WERI-Rb-1 (cell line): Measurements from ENCODE around the gene SLC25A21.

Experiments used
- DNase-seq: peaks from one replicate; pipeline ENCODE4 v3.0.0-alpha.2; 2020
- H3K27ac ChIP-seq: fragments of 250-450 bp; sonication (Bioruptor Pico); 2 replicates; pipeline ENCODE4 v1.5.1; 2020; ENCODE audit warnings: mild to moderate bottlenecking, moderate library complexity
- H3K27me3 ChIP-seq: fragments of 250-450 bp; sonication (Bioruptor Pico); 2 replicates; pipeline ENCODE4 v1.5.1; 2021; ENCODE audit warnings: mild to moderate bottlenecking, low read depth, moderate library complexity; ENCODE audit not compliant: insufficient read depth, severe bottlenecking
- H3K36me3 ChIP-seq: fragments of 250-450 bp; sonication (Bioruptor Pico); 2 replicates; pipeline ENCODE4 v1.5.1; 2020; ENCODE audit warnings: mild to moderate bottlenecking, moderate library complexity
- H3K4me3 ChIP-seq: 2 replicates; pipeline ENCODE4 v1.5.1; 2011; ENCODE audit warnings: low read depth, mild to moderate bottlenecking, control low read depth, low read length
- H3K9me3 ChIP-seq: fragments of 250-450 bp; sonication (Bioruptor Pico); 2 replicates; pipeline ENCODE4 v1.5.1; 2021; ENCODE audit warnings: mild to moderate bottlenecking, moderate library complexity; ENCODE audit not compliant: severe bottlenecking
- TF ChIP-seq, protein P1 (sequence below): IDR thresholded peaks from 2 replicates; pipeline ENCODE4 v1.5.1; 2011; ENCODE audit warnings: low read depth, mild to moderate bottlenecking, control low read depth, inconsistent platforms, low read length

The SLC25A21 gene

DNA sequence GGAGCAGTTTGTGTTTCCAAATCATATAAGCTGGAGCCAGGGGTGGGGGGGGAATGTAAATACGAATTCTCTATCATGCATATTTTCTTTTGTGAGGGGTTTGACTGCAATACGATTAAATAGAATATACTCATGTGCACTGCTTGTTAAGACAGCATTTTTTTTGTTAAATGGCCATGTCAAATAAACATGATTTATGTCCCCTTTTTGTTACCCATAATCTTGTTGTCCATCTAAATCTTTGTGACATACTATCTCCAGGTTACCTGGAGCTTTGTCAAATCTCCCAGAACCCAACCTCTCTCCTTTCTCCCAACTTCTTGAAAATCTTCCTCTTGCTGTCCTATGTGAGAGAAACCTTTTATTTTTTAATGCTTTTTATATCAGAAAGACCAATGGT lies 233.1 kb downstream of the SLC25A21 start:
- TF ChIP-seq, protein P1, sequence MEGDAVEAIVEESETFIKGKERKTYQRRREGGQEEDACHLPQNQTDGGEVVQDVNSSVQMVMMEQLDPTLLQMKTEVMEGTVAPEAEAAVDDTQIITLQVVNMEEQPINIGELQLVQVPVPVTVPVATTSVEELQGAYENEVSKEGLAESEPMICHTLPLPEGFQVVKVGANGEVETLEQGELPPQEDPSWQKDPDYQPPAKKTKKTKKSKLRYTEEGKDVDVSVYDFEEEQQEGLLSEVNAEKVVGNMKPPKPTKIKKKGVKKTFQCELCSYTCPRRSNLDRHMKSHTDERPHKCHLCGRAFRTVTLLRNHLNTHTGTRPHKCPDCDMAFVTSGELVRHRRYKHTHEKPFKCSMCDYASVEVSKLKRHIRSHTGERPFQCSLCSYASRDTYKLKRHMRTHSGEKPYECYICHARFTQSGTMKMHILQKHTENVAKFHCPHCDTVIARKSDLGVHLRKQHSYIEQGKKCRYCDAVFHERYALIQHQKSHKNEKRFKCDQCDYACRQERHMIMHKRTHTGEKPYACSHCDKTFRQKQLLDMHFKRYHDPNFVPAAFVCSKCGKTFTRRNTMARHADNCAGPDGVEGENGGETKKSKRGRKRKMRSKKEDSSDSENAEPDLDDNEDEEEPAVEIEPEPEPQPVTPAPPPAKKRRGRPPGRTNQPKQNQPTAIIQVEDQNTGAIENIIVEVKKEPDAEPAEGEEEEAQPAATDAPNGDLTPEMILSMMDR, result no peak
- Histone ChIP-seq H3K36me3 (no peaks in the 10 kb centered on the region), H3K27me3 (peaks cover 39% of the 10 kb centered on the region), H3K9me3 (no peaks in the 10 kb centered on the region), H3K27ac (no peak overlapping the region), H3K4me3 (no peak overlapping the region)
- no peak for DNase-seq

DNA sequence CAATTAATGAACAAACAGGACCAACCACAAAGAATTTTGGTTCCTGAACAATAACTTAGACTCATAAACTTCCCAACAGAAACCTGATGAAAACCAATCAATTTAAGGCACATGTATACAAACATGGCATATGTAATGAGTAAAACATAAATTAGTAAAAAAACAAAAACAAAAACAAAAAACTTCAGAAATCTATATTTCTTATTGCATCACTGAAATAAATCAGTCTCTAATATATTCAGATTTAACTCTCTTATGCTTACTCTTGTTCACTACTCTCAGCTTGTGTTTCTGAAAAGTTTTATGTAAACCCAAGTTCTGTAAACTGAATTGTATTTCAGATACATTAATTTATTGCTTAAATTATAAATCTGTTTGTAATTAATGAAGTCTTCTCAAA lies 233.7 kb downstream of the SLC25A21 start:
- peaks cover 39% of the 10 kb centered on the region for H3K27me3 ChIP-seq
- DNase-seq, result no peak
- H3K9me3 ChIP-seq, result no peaks in the 10 kb centered on the region
- no peak overlapping the region for H3K27ac ChIP-seq
- no peaks in the 10 kb centered on the region for H3K36me3 ChIP-seq
- TF ChIP-seq, protein P1, result no peak
- H3K4me3 ChIP-seq, result no peak overlapping the region

DNA sequence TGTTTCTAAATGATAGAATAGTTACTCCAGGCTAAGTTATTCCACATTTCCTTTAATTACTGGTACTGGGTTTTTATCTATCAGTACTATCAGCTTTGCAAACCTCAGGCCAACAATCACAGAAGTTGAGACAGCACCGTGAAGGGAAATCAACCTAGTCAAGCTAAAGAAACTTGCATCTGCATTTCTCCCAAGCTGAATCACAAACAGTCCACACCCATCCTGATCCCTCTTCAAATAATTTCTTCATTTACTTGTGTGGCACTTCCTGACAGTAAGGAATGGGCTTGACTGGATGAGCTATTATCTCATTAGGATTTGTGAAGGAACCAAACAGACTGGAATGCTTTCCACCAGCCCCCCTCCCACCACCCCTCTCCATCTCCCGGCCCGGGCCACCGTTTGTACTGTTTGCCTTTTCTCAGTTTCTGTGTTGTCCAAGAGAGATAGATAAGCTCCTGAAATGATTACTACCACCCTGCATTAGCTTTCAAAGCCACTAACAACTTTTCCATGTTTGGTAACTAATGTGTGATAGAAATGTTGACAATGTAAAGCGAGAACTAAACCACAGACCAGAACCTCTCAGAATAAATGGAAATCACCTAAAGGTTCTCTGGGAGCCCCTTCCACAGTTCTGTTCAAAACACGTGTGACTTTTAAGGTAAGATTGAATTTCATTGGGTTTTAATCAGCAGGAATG lies 236.3 kb downstream of the SLC25A21 start:
- DNase-seq, result no peak
- peaks cover 40% of the 10 kb centered on the region for H3K27me3 ChIP-seq
- no peak overlapping the region for H3K4me3 ChIP-seq
- no peaks in the 10 kb centered on the region for H3K36me3 ChIP-seq
- no peak overlapping the region for H3K27ac ChIP-seq
- TF ChIP-seq, protein P1, result no peak
- no peaks in the 10 kb centered on the region for H3K9me3 ChIP-seq

DNA sequence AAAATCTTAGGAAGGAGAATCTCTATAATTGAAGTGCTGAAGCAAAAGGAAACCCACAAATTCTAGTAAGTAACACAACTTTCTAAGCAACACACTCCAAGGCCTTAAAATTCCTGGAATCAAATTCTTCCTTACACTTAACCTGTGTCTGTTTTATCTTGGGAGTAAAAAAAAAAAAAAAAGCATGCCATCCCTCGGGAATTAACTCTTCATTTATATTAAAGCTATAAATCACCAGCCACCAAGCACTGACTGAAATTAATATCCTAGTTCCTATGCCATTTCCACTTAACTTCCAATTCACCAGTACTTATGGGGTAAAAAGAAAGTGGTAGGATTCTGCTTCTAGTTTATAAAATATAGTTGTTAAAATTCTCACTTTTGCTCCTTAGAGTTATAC lies 238.1 kb downstream of the SLC25A21 start:
- H3K27me3 ChIP-seq, result peaks cover 35% of the 10 kb centered on the region
- no peak for DNase-seq
- TF ChIP-seq, protein P1, result no peak
- no peak overlapping the region for H3K4me3 ChIP-seq
- H3K36me3 ChIP-seq, result no peaks in the 10 kb centered on the region
- H3K27ac ChIP-seq, result no peak overlapping the region
- no peaks in the 10 kb centered on the region for H3K9me3 ChIP-seq

DNA sequence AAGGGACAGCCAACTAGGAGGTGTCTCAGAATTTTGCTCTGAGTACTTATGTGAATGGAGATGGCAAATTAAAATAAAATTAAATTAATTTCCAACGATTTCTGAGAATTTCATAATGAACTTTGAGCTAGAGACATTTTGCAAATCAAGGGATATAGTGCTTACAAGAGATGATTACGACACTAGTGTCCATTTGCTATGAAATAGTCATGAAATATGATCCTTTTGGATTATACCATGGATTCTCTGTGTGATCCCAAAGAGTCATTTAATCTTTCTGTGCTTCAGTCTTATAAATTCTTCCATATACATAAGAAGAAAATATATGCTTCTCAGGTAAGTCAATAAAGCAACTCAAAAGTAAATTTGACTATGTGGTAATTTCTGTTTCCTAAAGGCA lies 240.6 kb downstream of the SLC25A21 start:
- TF ChIP-seq, protein P1, result no peak
- DNase-seq, result no peak
- Histone ChIP-seq H3K27me3 (peaks cover 39% of the 10 kb centered on the region), H3K9me3 (no peaks in the 10 kb centered on the region), H3K4me3 (no peak overlapping the region), H3K27ac (no peak overlapping the region), H3K36me3 (no peaks in the 10 kb centered on the region)

DNA sequence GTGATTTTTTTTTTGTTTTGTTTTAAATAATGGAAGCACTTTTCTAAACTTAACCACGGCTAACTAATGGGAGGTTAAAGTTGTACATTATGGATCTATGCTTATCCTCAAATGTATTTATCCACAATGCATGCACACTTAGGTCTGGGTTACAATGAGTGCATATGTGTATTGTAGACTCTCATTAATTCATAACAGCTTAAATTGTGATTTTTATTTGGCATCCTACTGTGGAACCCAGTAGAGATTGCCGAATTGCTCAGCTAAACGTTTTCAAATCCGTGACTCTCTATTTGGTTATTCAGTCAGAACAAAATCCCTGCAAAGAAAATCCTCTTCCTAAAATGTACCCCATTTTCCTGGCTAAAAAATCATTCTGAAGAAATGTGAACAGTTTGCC lies 244.0 kb downstream of the SLC25A21 start:
- peaks cover 27% of the 10 kb centered on the region for H3K27me3 ChIP-seq
- TF ChIP-seq, protein P1, result no peak
- no peak overlapping the region for H3K4me3 ChIP-seq
- H3K36me3 ChIP-seq, result no peaks in the 10 kb centered on the region
- no peaks in the 10 kb centered on the region for H3K9me3 ChIP-seq
- no peak for DNase-seq
- H3K27ac ChIP-seq, result no peak overlapping the region
